Mucosa of descending colon (tissue), 3 donors: Measurements from ENCODE around the gene IKZF5. TPM values are rescaled to one million over a fixed set of nuclear protein-coding genes. Genes with fewer than 3 reads are reported as not detected.

Experiments used
- ATAC-seq: fragments of 200-7000 bp; cut with Tn5 transposase; one replicate; pipeline ENCODE4 v1.9.1; 2020; ENCODE audit warnings: mild to moderate bottlenecking, moderate library complexity
- DNase-seq, 3 donors: peaks; one replicate each; pipeline ENCODE4 v3.0.0-alpha.2; 2020
- H3K36me3 ChIP-seq: fragments of 200-600 bp; one replicate; pipeline ENCODE4 v1.8.0; 2021; ENCODE audit warnings: low read depth, mild to moderate bottlenecking
- H3K4me1 ChIP-seq: fragments of 200-600 bp; one replicate; pipeline ENCODE4 v1.8.0; 2021; ENCODE audit warnings: low read depth, mild to moderate bottlenecking
- H3K4me3 ChIP-seq: fragments of 200-600 bp; one replicate; pipeline ENCODE4 v1.8.0; 2021; ENCODE audit warnings: mild to moderate bottlenecking
- H3K9me3 ChIP-seq: fragments of 200-600 bp; one replicate; pipeline ENCODE4 v1.8.0; 2021; ENCODE audit warnings: mild to moderate bottlenecking
- CTCF ChIP-seq: fragments of 200-600 bp; IDR thresholded peaks from one replicate; pipeline ENCODE4 v1.8.0; 2022; ENCODE audit warnings: antibody characterized with exemption, mild to moderate bottlenecking
- intact Hi-C, 2 donors: fragments of 100-400 bp; cut with DNase I in 1 of 2; cut with micrococcal nuclease in 1 of 2; formaldehyde crosslinking; loops; one replicate each; pipeline versions ENCODE4 v1.11.0 to v1.11.1; 2022; cut with DNase I, micrococcal nuclease
- total RNA-seq, 3 donors: library from RNA; stranded (reverse); fragmentation: NEBNext Ultra II Directional in 2 of 3; extraction: Animal tissue kit (Norgen Biotek cat#: 25700) in 2 of 3; gene quantifications; one replicate each; pipeline versions ENCODE4 v1.2.1 to v1.2.4, GENCODE V29; 2021 to 2023
- donor health status: DM: no; HTN: no; CAD: no; lungs with moderate emphysema.
- donor health status: DM: no; HTN: no; CAD: no.
- donor health status: DM: no; HTN: yes; CAD: no.

The IKZF5 gene
- total RNA-seq, 3 donors from 2014 or later, result 10.8 to 15.3 (median 13.4) TPM

DNA sequence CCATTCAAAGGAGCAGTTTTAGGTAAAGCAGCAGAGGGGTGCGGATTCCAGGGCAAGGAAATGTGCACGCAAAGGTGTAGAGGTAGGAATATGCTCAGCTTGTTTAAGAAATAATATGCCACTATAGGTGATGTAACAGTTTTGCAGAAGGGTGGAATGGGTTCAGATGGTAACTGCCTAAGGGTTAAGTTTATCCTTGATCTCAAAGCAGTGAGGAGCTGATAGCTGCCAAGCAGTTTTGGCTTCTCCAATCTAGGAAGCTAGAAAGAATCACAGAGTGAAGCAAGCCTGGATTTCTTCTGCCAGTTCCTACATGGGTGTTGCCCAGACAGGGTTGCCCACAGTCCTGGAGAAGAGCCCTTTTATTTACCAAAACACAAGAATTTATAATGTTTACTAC lies 6.2 kb upstream of the IKZF5 start:
- Histone ChIP-seq H3K4me1 (peaks cover 1% of the 10 kb centered on the region), H3K4me3 (no peak overlapping the region), H3K36me3 (no peaks in the 10 kb centered on the region), H3K9me3 (no peaks in the 10 kb centered on the region)
- TF ChIP-seq CTCF, result no peak
- intact Hi-C loops, result no loop called here
- ATAC-seq (no peak), DNase-seq (no peak)

- H3K4me3 ChIP-seq, result no peak overlapping the region
- TF ChIP-seq CTCF, result no peak
- no peaks in the 10 kb centered on the region for H3K9me3 ChIP-seq
- ATAC-seq (no peak), DNase-seq (no peak)
- intact Hi-C loops, result no loop called here
- H3K36me3 ChIP-seq, result no peaks in the 10 kb centered on the region
- peaks cover 3% of the 10 kb centered on the region for H3K4me1 ChIP-seq
Measured at GRCh38 chr10:123013456-123014419, 5.1 kb upstream of the IKZF5 start.

GRCh38 chr10:123011987-123012386 lies 3.4 kb upstream of the IKZF5 start:
- intact Hi-C loops, result no loop called here
- Histone ChIP-seq H3K36me3 (no peaks in the 10 kb centered on the region), H3K4me1 (peaks cover 9% of the 10 kb centered on the region), H3K9me3 (no peaks in the 10 kb centered on the region), H3K4me3 (no peak overlapping the region)
- DNase-seq (no peak), ATAC-seq (no peak)
- no peak for TF ChIP-seq CTCF

- intact Hi-C loops, result no loop called here
- peaks cover 12% of the 10 kb centered on the region for H3K4me1 ChIP-seq
- DNase-seq (peak; percentile 38 to 62 (median 58)), ATAC-seq (peak; percentile 28)
- H3K36me3 ChIP-seq, result no peaks in the 10 kb centered on the region
- H3K9me3 ChIP-seq, result no peaks in the 10 kb centered on the region
- H3K4me3 ChIP-seq, result peak overlapping the region; percentile 97
- TF ChIP-seq CTCF, result no peak
Measured at GRCh38 chr10:123009105-123009820, 668 bp upstream of the IKZF5 start.

DNA sequence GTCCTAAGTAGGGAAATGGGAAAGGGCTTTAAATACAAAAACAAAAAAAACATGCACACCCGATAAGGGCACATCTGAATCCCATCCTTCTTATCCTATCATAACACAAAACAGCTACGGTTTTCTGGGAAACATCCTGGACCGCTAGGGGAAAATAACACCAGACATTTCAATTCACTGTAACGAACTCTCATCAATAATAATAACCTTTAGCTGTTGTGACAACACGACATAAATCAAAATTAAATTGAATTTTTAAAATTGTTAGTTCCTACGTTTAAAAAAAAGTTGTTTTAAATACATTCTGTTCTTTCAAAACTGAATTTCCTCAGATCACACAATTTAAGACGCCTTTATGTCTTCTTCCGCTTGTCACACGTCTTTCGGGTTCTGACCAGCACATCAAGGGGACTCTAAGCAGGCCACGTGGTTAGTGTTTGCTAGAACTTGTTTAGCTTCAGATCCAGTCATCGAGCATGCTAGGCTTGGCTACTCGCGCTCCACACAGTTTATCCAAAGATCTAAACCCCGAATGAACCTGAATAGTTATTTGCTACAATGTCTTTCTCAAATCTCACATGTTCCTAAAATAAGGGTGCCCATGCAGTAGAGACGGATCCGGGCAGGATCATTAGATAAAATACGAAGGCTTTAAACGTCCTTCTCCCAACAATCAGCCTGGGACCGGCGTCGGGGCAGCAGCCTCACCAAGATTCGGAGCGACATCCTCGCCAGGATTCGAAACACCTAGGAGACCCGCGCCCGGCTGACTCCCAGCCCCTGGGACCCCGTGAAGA lies 839 bp downstream of the IKZF5 start:
- ATAC-seq, result peak; percentile 46

More for the DNA sequence above, 839 bp downstream of the IKZF5 start:
- H3K36me3 ChIP-seq, result no peaks in the 10 kb centered on the region
- peaks cover 12% of the 10 kb centered on the region for H3K4me1 ChIP-seq
- peak overlapping the region; percentile 97 for H3K4me3 ChIP-seq
- no peak for TF ChIP-seq CTCF
- DNase-seq, result peak in 1 of 3 donors; percentile 59
- H3K9me3 ChIP-seq, result no peaks in the 10 kb centered on the region
- intact Hi-C loops, result no loop called here
